HG02763 (cell line): Measurements from ENCODE around the gene NOB1.

Source experiments
- ATAC-seq: cut with Tn5 transposase; IDR thresholded peaks from one replicate; pipeline ENCODE4 v1.9.1; 2021; ENCODE audit warnings: mild to moderate bottlenecking, moderate library complexity; ENCODE audit not compliant: unreplicated experiment

NOB1 gene

DNA sequence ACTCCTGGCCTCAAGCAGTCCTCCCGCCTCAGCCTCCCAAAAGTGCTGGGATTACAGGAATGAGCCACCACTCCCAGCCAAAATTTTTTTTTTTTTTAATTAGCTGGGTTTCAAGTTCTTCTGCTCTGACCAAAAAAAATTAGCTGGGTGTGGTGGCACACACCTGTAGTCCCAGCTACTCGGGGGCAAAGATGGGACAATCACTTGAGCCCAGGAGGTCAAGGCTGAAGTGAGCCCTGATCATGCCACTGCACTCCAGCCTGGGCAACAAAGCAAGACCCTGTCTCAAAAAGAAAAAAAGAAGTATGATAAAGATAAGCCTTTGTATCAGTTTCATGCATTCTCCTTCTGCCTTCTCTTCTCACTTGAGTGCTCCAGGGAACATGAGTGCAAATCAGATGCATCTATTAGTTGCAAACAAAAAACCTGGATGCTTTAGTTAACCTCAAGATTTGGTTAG is 30.3 kb downstream of the NOB1 start:
- ATAC-seq, result no peak

DNA sequence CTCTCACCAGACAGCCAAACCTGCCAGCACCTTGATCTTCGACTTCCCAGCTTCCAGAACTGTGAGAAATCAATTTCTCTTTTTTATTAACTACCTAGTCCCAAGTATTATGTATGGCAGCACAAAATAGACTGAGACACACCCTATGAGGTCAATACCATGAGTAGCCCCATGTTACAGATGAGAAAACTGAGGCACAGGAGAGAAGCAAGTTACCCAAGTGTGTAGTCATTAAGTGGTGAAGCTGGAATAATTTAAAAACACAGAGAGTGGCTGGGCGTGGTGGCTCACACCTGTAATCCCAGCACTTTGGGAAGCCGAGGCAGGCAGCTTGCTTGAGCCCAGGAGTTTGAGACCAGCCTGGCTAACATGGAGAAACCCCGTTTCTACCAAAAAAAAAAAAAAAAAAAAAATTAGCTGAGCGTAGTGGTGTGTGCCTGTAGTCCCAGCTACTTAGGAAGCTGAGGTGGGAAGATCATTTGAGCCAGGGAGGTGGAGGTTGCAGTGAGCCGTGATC is 33.2 kb downstream of the NOB1 start:
- ATAC-seq, result no peak

DNA sequence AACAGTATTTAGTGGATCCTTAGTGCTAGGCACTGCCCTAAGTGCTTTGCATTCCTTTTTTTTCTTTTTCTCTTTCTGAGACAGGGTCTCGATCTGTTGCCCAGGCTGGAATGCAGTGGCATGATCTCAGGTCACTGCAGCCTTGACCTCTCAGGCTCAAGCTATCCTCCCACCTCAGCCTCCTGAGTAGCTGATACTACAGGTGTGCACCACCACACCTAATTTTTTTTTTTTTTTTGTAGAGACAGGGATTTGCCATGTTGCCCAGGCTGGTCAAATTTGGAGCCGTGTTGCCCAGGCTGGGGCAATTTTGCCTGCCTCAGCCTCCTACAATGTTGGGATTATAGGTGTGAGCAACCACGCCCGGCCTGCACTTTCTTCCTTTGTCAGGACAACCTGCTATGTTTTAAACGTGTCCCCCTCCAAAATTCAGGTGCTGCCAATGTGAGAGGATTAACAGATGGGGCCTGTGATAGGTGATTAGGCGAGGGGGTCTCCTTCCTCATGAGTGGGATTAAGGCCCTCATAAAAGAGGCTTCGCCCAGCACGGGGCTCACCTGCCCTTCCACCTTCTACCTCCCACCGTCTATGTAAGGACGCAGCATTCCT is 33.8 kb downstream of the NOB1 start:
- ATAC-seq, result no peak

DNA sequence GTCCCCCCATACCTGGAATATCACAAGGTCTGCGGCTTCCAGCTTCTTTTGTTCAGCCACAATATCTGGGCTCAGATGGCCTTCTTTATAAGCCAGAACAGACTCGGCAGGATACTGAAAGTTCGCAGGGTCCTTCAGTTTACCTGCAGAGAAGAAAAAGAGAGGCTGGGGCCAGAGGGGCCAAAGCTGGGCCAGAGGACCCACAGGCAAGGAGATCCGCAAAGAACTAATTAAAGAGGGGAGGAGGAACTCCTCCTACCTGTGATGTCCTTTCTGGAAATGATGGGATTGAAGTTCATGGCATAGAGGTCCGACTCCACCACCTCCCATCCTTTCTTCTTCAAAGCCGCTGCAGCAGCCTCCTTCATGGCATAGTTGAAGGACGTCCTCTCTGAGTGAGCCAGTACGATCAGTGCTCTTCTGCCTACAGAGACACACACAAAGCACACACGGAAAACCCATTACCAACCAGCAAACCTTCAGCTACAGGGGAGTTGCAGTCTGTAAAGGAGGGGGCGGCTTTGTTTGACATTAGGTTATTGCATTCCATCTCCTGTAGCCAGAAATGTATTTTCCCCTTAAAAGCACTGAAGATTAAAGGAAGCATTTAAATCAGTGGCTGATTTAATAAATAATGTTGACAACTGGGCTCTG is 36.5 kb downstream of the NOB1 start:
- no peak for ATAC-seq

DNA sequence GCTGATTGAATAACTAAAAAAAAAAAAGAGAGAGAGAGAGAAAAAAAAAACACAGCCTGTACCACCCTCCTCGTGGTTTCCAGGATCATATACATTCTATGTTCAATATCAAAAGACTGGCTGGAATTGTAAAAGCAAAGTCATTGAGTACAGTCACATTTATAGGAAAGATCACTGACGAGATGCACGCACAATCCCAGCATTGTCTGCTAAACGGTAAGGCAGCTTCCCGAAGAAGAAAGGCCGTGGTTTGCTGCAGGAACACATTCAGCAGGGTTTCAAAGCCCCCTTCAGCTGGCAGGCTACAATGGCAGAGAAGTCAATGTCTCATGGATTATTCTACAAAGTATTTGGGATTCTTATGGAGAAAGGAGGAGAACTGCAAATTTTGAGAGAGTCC is 37.7 kb downstream of the NOB1 start:
- ATAC-seq, result no peak

DNA sequence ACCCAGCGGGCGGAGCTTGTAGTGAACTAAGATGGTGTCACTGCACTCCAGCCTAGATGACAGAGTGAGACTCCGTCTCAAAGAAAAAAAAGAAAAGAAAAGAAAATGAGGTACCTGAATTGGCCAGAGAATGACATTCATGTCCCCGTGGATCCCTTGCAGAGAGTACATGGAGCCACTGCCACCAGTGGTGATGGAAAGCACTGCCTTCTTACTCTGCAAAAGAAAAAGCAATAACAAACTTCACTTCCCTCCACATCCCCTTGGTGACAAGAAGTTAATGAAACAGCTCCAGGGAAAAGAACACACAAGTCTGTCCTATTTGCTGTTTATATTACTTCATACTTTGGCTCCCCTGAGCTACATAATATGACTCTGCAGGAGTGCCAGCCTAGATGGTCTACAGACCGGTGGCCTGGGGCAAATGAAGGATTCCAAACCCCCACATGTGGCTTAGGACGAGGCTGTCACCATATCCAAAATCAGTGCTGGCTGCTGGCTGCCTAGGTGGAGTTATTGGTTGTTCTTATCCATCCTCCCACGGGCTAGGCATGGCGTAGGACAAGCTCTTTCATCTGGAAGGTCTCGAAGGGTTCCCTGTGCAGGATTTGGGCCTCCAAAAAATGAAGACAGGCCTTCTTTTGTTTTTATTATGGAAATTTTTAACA is 41.7 kb downstream of the NOB1 start:
- ATAC-seq, result no peak

DNA sequence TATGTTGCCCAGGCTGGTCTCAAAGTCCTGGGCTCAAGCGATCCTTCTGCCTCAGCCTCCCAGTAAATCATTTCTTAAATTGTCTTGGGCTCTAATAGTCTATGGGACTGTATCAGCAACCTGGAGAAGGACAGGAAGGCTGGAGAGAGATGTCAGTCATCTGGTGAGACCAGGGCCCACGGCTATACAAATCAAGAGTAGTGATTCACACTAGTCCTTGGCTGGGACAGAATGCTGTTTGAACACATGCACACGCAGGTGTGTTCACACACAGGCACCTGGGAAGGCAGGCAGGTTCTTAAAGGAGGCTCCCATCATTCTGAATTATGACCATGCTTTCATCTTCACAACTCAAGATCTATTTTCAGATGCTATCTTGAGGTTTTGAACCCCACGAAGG is 42.4 kb downstream of the NOB1 start:
- ATAC-seq, result no peak

DNA sequence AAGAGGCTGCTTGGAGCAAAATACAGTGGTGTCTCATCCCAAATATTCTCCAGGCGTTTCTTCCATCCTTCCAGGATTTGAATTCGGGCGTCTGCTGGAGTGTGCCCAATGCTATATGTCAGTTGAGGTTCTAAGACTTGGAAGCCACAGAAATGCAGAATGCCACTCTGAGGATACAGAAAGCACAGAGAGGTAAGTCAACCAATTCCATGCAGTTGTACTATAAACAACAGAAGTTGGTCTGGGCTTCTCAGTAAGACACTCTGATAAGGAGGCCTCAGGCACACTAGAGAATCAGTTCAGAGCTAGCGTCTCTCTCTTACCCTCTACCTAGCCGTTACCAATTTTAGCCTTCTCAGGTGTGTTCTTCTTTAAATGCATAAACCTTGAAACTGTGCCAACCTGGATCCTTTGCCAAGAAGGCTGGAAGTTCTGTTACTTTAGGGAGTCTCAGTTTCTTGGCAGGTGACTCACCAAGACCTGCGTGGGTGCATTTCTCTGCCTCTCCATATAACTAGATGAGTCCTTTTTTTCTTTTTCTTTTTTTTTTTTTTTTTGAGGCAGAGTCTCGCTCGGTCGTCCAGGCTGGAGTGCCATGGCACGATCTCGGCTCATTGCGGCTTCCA is 43.5 kb downstream of the NOB1 start:
- ATAC-seq, result no peak

DNA sequence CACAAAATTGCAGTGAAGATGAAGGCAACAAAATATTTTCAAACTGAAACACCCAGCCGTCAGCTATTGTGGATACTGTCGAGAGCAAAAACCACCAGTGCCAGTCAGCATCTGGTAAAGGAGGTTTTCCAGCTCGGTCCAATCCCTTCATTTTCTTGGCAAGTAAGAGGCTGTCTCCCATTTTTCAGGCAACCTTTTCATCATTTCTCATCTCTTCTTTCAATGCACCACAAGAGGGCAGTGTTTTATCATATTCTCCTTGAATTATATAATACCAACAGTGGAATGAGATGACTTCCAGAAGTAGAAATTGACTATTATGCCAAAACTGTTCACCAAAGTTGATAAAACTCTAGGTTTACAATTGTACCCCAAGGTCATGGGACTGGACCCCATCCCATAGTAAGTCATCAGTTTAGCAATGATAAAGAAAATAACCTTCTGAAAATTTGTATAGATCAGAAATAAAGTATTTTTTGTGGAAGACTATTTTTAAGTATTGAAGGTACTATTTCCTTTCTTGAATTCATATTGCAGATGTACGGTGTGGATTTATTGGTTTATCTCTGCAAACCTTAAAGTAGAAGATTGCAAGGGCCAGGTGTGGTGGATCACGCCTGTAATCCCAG is 45.2 kb downstream of the NOB1 start:
- ATAC-seq, result no peak

DNA sequence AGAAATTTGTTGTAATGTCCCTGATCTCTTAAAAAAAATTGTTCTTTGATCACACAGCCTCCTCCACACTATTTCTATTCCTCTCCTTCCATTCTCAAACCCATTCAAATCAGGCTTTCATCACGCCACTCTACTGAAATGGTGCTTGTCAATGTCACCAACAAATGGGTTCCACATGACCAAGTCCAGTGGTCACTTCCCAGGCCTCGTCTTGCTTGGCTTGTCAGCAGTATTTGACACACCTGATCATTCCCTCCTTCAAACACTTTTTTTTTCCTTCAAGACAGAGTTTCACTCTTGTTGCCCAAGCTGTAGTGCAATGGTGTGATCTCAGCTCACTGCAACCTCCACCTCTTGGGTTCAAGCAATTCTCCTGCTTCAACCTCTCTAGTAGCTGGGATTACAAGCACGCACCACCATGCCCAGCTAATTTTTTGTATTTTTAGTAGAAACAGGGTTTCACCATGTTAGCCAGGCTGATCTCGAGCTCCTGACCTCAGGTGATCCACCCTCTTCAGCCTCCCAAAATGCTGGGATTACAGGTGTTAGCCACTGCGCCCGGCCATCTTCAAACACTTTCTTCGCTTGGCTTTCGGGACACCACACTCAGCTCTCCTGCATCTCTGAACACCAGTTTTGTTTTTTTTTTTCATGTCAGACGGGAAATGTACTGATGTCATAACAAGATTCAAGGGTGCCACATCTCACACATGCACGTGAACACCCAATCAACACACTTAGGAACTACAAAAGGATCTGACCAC is 46.6 kb downstream of the NOB1 start:
- no peak for ATAC-seq

DNA sequence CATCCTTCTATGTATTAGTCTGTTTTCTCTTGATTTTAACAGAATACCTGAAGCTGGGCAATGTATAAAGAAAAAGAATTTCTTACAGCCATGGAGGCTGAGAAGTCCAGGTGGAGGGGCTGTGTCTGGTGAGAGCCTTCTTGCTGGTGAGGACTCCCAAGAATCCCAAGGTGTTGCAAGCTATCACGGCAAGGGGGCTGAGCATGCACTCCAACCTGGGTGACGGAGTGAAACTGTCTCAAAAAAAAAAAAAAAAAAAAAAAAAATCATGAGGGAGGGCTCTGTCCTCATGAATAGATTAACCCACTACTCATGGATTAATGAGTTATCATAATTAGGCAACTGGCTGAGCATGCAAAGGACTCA is 47.8 kb downstream of the NOB1 start:
- no peak for ATAC-seq

DNA sequence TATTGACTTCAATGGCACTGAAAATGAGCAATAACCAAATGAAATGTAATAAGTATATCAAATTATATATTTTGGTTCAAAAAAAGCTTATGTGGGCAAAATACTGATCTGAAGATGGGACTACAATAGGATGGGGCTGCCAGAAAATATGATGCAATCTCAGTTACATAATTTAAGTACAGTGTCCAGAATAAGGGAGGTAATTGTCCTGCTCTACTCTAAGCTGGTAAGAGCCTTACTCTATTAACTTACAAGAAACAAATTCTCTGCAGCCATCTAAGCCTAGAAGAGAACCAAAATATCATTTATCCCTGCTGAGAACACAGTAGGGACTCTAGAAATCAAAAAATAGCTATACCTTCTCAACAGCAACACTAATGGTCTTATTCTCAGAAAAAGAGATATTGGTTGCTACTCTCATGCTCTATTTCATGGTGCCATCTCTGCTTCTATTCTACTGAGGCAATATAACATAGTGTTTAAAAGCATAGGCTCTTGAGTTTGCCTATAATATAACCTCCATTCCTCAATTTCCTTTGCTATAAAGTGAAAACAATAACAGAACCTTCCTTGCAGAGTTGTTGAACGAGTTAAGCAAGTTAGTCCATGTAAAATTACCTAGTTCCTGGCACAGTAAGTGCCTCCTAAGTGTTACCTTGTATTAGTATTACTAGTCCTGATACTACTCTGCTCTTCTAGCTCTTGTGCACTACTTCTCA is 48.3 kb downstream of the NOB1 start:
- no peak for ATAC-seq

DNA sequence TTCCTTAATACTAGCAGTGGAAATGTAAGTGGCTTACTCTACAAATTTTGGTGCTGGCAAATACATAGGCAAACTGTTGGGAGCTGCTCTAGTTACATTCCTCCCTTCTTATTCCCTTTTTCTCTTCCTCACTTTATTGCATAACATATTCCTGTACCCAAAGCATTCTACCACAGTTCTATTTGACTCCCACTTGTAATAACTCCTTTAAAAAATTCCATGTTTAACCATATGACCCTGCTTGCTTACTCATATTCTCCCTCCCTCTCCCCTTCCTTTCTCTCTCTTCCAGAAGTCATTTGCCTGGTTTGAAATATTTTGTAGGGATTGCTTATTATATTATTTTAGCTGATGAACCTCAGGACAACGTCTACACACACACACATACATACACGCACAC is 51.1 kb downstream of the NOB1 start:
- no peak for ATAC-seq

DNA sequence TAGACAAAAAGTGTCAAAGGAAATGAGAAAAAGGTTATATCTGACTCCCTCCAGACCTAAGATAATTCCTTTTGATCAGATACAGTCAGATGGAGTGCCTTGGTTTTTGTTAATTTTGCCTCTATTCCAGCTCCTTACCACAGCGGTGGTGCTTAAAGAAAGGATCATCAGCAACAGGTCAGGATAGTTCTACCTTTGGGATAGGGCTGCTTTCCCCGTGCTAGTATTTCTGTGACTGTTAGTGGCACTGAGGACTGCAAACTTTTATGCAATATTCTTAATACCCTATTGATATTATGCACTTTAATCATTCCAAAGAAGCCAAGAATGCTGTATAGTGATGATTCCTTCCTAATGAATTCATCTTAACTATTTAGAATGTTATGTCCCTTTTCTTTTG is 52.9 kb downstream of the NOB1 start:
- no peak for ATAC-seq

DNA sequence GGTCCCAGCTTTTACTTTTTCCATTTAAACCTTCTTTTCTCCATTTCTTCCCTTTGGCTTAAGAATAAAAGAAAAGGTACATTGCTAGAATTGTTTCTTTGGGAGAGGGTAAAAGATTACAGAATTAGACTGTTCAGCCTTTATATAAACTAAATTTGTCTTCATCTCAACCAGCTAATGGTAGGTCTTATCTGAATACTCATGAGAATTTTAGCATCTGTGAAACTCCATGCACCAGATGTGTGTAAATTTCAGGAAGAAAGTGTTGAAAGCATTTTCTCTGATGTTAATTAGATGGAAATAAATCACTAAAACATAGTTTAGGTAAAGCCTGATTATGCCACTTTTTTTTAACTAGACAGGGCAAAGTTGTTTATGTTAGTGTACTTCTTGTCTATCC is 53.3 kb downstream of the NOB1 start:
- no peak for ATAC-seq

DNA sequence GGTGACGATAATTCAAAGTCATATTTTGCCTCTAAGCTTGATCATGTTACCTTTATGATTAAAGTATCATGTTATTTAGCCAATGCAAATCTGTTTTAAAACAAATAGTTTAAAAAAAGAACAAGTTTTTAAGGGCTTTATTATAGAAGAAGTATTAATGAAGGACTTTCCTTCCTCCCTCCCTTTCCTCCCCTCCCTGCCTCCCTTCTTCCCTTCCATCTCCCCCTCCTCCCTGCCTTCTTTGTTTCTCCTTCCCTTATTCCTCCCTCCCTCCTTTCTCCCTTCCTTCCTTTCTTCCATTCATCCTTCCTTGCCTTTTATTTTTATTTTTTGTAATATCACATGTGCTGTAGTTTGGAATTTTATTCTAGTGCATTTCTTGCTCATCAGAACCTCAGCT is 54.8 kb downstream of the NOB1 start:
- ATAC-seq, result no peak

DNA sequence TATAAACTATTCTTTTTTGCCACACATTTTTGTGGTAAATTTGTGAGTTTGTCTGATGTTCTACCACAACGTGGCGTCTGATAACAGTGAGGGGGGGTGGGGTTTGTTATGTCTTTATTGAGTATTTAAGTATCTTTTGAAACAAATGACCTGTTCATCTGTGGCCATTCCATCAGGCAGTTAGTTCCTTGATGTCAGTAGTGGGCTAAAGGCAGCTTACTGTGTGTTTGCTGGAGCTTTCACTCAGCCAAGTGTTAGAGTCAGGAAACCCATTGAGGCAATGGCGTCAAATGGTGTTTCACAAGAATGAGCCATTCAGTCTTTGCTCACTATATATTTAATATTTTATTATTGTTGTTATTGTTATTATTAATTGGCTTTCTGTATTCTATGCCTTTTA is 56.3 kb downstream of the NOB1 start:
- ATAC-seq, result no peak

DNA sequence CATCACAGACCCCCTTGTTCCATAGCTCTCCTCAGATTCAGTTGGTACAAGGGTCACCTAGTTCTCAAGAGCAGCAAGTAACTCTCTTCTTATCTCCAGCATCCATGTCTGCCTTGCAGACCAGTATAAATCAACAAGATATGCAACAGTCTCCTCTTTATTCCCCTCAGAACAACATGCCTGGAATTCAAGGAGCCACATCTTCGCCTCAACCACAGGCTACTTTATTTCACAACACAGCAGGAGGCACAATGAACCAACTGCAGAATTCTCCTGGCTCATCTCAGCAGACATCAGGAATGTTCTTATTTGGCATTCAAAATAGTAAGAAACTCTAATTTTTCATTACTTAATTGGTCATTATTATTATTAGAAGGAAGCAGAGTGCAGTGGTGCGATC is 60.8 kb downstream of the NOB1 start:
- no peak for ATAC-seq

DNA sequence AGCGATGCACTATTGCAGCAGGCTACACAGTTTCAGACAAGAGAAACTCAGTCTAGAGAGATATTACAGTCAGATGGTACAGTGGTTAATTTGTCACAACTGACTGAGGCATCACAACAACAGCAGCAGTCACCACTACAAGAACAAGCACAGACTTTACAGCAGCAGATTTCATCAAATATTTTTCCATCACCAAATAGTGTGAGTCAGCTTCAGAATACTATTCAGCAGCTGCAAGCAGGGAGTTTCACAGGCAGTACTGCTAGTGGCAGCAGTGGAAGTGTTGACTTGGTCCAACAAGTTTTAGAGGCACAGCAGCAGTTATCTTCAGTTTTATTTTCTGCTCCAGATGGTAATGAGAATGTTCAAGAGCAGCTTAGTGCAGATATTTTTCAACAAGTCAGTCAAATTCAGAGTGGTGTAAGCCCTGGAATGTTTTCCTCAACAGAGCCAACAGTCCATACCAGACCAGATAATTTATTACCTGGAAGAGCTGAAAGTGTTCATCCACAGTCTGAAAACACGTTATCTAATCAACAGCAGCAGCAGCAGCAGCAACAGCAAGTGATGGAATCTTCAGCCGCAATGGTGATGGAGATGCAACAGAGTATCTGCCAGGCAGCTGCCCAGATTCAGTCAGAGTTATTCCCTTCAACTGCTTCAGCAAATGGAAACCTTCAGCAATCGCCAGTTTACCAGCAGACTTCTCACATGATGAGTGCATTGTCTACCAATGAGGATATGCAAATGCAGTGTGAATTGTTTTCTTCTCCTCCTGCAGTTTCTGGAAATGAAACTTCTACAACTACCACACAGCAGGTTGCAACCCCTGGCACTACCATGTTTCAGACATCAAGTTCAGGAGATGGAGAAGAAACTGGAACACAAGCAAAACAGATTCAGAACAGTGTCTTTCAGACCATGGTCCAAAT is 62.5 kb downstream of the NOB1 start:
- no peak for ATAC-seq
